HG02884 (cell line): ENCODE results near the gene TPPP3.

Experiments used
- ATAC-seq: cut with Tn5 transposase; IDR thresholded peaks from one replicate; pipeline ENCODE4 v1.9.1; 2021; ENCODE audit warnings: mild to moderate bottlenecking, moderate library complexity; ENCODE audit not compliant: unreplicated experiment

The TPPP3 gene

DNA sequence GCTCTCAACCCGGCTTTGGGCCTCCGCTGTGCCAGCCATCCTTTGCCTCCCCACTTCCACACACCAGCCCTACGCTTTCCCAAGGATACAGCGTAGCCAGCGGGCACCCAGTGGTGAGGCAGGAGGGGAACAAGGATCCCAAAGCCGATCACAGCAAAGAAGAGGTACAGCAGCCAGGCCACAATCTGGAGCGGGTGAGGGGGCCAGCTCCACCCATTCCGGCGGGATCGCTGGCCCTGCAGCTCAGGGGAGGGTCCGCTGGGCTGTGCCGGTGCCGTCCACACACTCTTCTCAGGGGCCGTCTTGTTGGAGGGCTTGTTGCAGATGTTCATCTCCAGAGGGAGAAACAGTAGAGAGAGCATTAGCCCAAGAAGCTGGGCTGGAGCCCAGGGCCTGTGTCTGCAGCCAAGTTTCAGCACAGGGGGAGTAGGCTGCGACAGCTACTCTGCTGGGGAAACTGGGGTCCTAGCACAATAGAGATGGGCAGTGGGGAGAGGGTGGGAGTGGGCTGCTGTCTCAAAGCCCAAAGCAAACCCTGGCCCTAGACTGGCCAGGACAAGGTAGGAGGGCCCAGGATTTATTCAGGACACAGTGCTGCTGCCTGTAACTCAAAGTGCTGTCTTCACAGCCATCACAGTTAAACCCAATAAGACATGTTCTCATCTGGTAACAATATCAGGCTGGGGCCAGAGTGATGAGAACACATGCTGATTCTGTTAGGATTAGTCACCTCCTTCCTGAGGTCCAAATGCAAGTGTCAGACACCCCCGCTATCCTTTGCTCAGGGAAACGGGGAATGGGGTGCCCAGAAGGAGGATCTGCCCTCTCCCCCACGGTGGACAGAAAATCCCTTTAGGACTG is 13.0 kb upstream of the TPPP3 start:
- ATAC-seq = no peak

DNA sequence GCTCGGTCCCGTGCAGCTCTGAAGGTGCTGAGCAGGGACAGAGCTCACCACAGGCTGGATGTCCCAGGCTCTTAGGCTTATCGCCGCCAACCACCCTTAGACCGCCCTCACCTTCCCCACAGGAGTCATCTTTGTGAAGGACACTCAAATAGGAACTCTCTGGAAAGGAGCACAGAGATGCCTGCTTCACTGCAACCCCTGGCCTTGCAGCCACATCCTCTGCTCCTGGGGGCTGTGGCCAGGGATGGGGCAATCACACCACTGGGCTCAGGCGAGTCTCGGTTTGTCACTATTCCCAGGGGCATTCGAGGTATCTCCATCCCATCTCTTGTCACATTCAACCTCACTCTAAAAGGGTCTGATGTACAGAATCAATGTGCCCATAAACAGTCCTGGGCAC is 12.0 kb upstream of the TPPP3 start:
- no peak for ATAC-seq

DNA sequence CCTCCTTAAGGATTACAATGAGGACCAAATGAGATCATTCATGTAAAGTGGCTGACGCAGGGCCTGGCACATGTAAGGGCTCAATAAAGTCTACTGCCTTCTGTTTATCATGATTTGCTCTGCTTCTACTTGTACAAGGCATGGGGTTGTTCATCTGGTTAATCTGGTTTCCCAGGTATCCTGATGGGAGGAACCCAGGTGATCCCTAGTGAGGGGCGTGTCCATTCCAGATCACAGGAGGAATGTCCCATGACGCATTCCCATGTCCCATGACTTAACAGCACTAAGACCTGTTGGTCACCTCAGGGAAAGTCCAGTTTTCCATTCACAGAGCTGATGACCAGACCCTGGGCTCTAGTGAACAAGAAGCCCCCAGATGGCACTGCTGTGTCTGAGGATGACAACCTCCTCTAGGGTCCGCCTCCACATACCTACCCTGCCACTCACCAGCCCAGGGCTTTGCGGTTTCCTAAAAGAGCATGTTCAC is 11.5 kb upstream of the TPPP3 start:
- ATAC-seq = no peak

DNA sequence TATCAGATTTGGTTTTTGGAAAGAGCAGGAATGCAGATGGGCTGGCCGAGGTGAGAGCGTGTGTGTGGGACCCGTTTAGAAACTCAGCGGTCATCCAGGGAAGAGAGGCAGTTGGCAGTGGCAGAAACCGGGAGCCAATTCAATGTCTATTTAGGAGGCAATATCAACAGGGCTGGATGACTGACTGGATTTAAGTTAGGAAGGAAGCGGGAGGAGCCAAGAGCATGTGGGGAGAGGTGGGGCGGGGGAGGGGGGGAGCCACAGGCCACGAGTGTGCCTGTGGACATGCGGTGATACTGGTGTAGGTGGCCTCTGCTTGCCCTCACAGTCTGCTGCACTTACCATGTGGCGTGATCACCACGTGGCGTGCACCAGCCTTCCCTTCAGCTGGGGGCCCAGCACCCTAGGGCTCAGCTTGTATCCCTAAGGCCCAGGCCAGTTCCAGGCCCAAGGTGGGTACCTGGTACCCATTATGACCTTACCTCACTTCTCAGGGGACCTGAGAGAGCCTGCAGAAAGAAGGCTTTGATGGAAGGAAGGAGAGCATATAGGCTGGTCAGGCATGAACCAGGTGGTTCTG is 10.8 kb upstream of the TPPP3 start:
- no peak for ATAC-seq

DNA sequence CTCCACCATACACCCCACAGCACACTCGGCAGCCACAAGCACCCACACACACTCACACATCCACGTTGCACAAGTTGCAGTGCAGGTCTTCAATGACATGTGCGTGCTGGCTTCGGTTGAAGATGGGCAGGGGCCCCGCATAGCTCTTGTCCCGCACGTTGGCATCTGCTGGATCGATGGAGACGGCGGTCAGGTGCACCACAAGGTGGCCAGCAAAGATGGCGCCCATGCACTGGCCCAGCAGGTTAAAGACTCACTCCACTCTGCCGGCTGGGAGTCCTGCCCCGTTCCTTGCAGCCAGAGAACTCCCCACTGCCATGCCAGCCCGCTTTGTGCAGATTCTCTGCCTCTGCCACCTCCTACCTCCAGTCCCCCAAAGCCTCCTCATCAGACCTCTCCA is 7.6 kb upstream of the TPPP3 start:
- no peak for ATAC-seq

DNA sequence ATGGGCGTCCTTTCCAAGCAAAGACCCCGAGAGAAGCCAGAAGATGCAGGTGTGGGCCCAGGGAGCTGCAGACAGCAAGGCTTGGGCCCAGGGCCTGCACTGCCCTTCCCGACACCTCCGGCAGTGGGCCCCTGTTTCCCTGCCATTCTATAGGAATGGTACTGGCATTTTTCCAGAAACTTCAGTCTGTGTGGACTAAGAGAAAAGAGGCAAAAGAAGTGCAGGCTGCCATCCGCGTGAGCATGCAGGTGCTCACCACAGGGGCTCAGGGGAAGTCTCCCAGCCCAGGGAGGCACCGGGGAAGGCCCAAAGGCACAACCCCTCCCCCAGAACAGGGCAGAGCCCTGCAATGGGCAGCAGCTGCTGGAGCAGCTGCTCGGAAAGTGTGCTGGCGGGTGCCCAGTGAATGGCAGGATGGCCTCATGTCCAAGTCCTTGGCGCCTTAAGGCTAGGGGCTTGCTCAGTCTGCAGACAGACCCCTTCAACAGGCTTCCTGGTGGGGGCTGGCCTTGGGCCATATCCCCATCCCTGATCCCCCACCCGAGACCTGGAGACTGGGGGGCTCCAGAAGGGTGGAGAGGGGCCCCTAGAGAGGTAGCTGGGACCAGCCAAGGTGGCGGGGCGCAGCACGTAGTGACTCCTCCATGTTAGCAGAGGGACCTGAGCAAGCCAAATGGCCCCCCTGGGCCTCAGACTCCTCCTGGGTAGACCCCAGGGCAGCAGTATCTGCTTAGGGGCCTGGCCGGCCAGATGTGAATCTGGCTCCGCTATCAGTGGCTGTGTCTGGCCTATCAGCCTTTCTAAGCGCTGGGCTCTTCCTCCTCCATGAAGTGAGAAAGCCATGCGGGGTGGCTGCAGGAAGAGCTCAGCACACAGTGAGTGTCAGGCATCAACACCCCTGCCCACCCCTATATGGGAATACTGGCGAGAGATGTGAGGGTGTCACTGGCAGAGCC is 6.7 kb upstream of the TPPP3 start:
- ATAC-seq = no peak

DNA sequence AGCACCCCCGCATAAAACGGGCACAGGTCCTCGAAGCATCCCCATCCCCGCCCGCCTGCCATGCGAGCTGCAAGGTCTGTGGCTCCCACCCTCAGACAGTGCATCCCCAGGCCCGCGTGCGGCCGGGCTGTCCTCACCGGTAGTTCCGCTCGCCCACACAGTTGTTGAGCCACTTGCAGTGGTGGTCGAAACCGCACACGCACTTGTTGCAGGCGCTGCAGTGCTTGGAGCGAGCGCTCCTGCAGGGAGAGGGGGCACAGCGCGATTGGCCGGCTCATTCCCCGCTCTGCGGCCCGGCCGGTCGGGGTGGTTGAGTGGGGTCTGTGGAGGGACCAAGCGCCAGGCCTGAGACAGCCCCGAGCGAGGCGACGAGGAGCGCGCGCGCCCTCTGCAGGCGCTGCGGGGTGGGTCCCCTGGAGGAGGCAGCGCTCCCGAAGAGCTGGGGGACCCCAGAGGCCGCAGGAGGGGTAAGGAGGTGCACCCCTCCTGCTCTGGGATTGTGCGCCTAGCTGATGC is 6.0 kb upstream of the TPPP3 start:
- no peak for ATAC-seq

DNA sequence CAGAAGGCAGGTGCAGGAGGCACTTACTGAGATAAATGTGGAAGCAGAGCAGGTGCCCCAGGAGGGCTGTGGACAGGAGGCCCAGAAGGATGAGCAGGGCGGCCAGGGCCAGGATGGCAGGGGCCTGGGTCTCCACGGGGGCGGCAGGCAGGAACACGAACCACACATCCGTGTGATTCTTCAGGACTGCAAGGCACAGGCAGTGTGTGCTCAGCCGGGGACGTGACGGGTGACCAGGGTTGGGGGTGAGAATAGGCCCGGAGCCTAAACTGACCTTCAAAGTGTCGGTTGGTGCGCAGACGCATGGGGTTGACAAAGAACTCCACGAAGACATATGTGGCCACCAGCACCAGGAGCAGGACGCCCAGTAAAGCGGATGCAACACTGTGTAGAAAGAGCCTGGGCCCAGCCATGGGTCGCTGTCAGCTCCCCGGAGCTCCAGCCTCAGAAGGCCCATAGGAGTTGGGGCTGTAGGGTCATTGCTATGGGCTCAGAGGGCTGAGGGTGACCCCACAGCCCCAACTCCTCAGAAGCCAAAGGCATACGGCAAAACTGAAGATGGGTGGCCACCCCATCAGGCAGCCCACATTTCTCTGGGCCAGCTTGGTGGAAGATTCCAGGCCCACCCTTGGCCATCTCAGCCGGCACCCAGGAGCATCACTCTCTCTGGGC is 5.4 kb upstream of the TPPP3 start:
- ATAC-seq = no peak

DNA sequence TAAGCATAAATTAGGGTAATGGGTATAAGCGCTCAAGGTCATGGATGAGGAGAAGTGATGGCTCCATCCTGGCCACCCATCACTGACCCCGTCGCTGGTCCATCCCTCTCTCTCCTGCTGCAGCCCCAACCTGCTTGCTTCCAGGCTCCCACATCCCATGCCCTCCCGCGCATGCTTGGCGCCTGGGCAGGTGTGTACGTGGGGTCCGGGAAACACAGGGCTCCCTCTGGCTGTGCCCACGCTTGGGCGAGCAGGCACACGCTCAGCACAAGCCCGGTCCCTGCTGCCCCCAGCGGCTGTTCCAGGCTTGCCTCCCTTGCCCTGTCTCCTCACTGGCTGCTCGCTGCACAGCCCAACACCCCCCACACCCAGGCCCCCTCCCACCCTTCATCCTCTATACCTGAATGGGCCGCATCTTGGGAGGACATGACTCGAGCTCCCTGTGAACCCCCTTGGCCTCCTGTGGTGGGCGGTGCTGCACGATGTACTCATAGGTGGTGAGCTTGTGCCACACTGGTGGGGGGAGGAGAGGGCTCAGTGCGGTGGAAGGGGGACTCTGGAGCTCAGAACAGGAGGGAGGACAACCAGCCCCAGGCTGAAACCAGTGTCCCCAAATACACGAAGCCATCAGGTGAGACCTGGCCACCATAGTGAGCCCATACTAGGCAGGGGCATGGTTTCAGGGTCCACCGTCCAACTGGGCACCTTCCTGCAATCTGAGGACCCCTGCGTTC is 4.7 kb upstream of the TPPP3 start:
- no peak for ATAC-seq

DNA sequence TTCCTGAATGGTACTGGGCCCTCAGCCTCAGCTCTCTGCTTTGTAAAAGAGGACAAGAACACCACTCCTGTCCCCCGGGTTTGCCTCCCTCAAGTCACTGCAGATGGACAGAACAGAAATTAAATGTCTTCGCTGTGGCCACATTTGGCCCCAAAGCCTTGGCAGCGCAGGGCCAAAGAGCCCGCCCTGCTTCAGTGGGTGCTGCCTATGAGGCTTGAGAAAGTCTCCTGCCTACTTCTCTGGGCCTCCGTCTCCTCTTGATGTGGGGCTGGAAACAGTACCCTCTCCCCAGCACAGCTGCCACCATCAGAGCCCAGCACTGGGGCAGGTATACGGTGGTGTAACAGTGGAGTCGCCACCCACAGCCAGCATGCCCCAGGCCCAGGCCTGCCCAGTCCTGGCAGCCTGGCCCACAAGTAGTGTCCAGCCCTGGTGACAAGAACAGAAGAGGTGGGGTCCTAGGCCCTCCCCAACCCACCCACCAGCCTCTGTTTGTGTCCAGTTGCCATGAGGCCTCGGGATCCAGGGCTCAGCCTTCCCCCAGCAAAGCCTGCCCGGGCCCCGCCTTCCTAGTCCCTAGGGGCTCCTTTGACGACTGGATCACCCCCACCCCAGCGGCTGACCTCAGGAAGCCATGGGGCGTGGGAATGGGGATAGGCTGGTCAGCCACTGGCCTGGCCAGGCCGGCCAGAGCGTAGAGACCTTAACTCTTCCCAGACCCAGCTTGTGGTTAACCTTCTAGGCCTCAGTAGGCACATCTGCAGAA is 3.9 kb upstream of the TPPP3 start:
- no peak for ATAC-seq

DNA sequence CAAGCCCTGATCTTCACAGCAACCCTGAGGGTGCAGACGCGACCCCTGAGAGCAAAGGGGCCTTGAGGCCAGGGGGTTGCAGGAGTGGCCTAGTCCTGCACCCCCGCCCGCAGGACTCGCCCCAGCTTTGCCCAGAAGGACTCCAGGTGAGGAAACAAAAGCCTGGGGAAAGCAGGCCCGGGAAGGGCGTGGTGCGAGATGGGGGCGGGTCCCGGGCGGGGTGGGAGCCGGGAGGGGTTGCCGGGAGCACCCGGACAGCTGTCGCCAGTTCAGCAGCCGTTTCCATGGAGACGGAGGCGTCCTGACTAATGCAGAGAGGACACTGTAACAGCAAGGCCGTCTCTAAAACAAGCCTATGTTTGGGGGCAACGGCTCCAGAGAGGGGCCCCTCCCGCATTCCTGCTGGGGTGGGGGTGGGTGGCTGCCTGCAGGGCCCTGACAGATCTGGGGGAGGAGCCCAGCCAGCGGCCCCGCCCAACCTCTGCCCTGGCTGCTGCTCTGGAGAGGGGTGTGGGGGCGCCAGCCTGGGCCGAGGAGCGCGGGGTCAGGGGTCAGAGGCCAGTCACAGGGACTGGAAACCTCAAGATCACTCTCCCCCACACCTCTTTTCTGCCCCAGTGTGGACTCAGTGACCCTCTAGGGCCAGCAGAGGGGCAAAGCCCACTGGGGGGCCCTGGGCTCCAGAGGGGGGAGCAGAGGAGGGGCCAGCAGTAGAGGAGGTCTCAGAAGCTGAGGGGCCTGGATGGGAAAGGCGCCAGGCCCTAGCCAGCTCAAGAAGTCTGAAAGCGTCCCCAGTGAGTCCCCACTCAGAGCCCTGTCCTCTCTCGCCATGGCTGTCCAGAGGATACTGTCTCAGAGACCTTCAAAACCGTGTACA is 3.1 kb upstream of the TPPP3 start:
- ATAC-seq = no peak

DNA sequence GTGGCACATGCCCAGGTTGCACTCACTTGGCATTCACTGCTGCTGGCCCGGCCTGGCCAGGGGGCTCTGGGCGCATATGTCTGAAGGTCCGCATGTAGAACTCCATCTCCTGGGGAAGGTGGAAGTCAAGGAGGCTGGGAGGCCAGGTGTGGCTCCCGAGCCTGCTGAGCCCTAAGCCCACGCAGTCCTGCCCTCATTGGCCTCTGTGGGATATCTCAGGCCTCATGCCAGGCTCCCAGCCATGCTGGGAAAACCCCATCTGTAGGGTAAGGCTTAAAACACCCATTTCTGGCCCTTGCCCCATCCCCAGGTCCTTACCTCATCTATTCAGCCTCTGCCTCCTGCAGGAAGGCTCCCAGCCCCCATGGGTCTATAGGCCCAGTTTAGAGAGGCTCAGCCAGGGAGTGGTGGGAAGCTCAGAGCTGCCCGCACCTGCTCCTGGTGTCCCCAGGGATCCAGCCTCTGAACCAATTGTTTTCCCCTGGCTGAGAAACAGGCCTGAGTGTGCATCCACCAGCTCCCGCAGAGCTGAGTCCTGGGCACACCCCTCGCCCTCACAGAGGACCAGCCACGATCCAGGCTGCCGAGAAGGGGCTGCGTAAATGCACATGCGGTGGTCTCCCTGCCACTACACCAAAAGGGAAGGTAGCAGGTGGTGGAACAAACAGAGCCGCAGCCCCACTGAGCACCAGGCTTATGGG is 2.3 kb upstream of the TPPP3 start:
- no peak for ATAC-seq

DNA sequence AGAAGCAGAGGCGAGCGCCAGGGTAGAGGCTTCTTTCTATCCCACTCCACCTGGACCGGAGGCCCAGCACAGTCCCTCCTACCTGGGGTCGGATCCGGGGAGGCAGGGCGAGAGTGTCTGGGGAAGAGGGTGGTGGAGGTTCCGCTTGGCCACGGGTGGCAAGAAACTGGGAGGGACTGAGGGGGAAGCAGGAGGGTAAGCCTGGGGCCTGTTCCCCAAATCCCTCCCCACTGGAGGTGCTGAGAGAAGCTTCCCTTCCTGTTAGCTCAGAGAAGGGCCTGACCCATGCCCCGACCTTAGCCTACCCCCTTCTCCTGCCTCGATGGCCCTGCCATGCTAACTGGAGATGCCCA is 1.8 kb upstream of the TPPP3 start:
- ATAC-seq = no peak

DNA sequence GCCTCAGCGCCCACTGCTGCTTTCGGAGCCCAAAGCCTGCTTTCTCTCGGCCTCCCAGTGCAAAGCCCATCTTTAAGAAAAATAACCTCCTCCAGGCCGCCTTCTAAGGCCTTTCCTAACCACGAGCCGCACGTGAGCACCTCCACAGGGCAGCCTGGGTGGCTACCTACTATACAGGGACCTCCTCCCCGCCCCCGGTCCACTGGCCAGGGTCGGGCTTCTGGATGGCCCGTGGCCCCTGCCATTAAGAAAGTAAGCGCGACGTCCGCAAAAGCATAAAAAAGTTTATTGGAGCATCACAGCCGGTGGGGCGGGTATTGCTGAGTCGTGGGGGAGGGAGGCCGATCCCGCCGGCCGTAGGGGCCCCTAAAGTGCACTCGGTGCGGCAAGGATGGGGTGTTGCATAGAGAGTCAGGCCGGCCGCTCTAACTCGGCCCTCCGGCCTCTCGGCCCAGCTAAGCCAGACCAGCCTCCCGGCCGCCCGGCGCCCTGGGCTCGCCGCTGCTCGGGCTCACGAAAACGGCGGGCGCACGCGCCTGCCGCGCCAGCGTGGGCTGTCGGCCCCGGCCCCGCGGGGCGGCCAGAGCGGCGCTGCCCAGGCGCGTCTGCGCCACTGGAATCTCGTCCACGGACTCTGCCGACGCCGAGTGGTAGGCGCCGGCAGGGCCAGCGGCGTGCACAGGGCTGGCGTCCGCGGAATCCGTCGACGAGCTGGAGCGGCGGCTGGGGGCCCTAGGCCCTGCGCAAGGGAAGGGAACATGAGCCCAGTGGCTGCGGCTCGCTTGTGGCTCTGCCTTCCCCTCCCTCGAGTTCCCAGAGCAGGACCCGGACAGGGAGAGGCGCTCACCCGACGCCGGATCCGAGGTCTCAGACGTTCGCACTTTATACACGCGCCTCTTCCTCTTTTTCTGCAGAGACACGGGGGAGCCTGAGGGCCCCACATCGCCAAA is 1.1 kb upstream of the TPPP3 start:
- ATAC-seq = no peak

DNA sequence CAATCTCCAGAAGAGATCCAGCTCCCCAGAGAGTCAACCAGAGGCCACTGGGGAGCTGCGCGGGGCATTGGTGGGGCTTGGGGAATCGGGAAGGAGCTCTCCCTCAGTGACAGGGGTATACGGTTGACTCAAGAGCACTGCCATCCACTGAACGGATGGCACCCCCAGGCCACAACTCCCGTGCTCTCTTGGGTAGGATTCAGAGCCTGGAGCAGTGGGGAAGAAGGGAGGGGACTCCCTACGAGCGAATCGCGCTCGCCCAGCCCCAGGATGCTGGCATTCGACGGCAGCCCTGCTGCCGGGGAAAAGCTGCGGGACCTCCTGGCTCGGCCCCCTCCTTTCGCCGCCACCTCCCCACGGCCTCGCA is 473 bp upstream of the TPPP3 start:
- no peak for ATAC-seq

DNA sequence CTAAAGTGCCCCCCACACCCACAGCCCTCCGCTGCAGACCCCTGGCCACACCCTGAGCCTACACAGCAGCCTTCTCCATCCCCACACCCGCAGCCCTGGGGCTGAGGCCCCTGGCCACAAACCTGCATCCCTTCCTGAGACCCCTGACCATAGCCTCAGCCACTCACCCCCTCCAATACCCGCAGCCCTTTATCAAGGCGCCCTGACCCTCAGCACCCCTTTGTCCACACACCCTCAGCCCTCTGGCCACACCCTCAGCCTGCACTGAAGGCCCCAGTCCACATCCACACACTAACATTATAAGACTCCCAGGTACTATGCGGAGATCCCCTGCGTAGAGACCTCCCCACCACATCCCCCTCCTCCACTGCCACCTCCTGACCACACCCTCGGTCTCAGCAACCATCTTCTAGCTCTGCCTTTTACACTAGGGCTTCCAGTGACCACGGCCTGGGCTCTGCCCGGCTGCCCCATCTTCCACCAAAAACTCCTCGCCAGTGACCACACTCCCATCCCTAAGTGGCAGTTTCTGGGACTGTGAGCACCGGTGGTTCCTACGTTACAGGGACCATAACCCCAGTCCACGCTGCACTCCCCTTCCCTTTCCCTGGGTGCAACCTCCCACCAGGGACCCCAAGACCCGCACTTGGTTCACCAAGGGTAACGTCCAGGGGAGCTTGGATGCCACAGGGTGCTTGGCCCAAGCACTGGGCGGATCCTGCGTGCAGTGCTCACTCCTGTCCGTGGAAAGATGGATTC is 818 bp downstream of the TPPP3 start:
- no peak for ATAC-seq
